Measurements from ENCODE around the gene MYO9A. TPM values are rescaled to one million over a fixed set of nuclear protein-coding genes. Genes with fewer than 3 reads are reported as not detected.

Gene MYO9A
- total and polyA plus RNA-seq, 10 of the 15 experiments (the other 5 are each of a cell fraction or from before 2014, with no cell fraction given) = 3.3 to 25.3 (median 12.2) TPM

- intact Hi-C loops (cut with micrococcal nuclease; ENCODE audit: unreplicated experiment) = no loop called here
- FAIRE-seq (no peak), ATAC-seq (no peak), DNase-seq (ENCODE audit: low read depth, low spot score) (no peak)
- no peaks in the 10 kb centered on the region for H3K9me3 ChIP-seq (replicated peaks; ENCODE audit: control insufficient read depth, insufficient read depth, low read length)
- no peaks in the 10 kb centered on the region for H3K79me2 ChIP-seq (ENCODE audit: control insufficient read depth, insufficient read depth, low read length)
- no peak overlapping the region for H3K4me3 ChIP-seq
- H4K20me1 ChIP-seq (ENCODE audit: control insufficient read depth, insufficient read depth) = no peaks in the 10 kb centered on the region
- H3K27ac ChIP-seq (ENCODE audit: control insufficient read depth, insufficient read depth) = no peak overlapping the region
- H3K4me1 ChIP-seq (ENCODE audit: control insufficient read depth, insufficient read depth, low read length) = peaks cover 18% of the 10 kb centered on the region
- in situ Hi-C loops (cut with MboI) = no loop called here
- RAD21 ChIA-PET (ENCODE audit: unreplicated experiment) = interaction anchor here (0.6 to 1.4 kb wide), 2 partner anchors 26 to 377 kb away, joined by 3 to 5 read pairs; no protein-coding TSS in a partner anchor
- no peaks in the 10 kb centered on the region for H3K36me3 ChIP-seq (ENCODE audit: control insufficient read depth in 2 of 2, insufficient read depth in 2 of 2, low read length in 1 of 2)
- no TSS peak for BruUV-seq (replicated peaks)
- TF ChIP-seq EZH2 (IDR thresholded peaks at IDR 0.05; ENCODE audit: borderline replicate concordance, control insufficient read depth, low read depth, low read length) = no peak
- POLR2A ChIA-PET = no interaction called here
- CTCF ChIA-PET = interaction anchor here (0.7 to 4.4 kb wide), 13 partner anchors 10 to 379 kb away, joined by 3 to 46 read pairs (median 4); no protein-coding TSS in a partner anchor
- no peak overlapping the region for H2AFZ ChIP-seq (ENCODE audit: control insufficient read depth, low read depth, low read length)
- SMC1A ChIA-PET (ENCODE audit: uncharacterized antibody, unreplicated experiment) = interaction anchor here (1.0 to 1.5 kb wide), 4 partner anchors 23 to 378 kb away, joined by 3 to 8 read pairs (median 4); no protein-coding TSS in a partner anchor
- no peaks in the 10 kb centered on the region for H3K27me3 ChIP-seq (replicated peaks in 1 of 2; ENCODE audit: control insufficient read depth in 2 of 2, insufficient read depth in 2 of 2, low read length in 1 of 2)
- H3K9ac ChIP-seq (ENCODE audit: control insufficient read depth, insufficient read depth, low read length) = no peak overlapping the region
- 73% methylated on average over 6 of the region's 6 CpGs for WGBS (ENCODE audit: insufficient coverage, insufficient replicate concordance, low lambda C conversion rate, missing lambda C conversion rate)
- no peak overlapping the region for H3K4me2 ChIP-seq (ENCODE audit: control insufficient read depth, insufficient read depth)
Observed at GRCh38 chr15:71779073-71779797, 338.7 kb downstream of the MYO9A start.

- RAD21 ChIA-PET (ENCODE audit: unreplicated experiment) = interaction anchor here (0.6 to 1.1 kb wide), 2 partner anchors 34 to 381 kb away, joined by 3 to 4 read pairs; no protein-coding TSS in a partner anchor
- WGBS (ENCODE audit: insufficient coverage, insufficient replicate concordance, low lambda C conversion rate, missing lambda C conversion rate) = 73% methylated on average over 16 of the region's 16 CpGs
- BruUV-seq (replicated peaks) = no TSS peak
- peaks cover 18% of the 10 kb centered on the region for H3K4me1 ChIP-seq (ENCODE audit: control insufficient read depth, insufficient read depth, low read length)
- no peaks in the 10 kb centered on the region for H3K79me2 ChIP-seq (ENCODE audit: control insufficient read depth, insufficient read depth, low read length)
- in situ Hi-C loops (cut with MboI) = no loop called here
- H3K9me3 ChIP-seq (replicated peaks; ENCODE audit: control insufficient read depth, insufficient read depth, low read length) = no peaks in the 10 kb centered on the region
- no peak overlapping the region for H2AFZ ChIP-seq (ENCODE audit: control insufficient read depth, low read depth, low read length)
- no peaks in the 10 kb centered on the region for H3K36me3 ChIP-seq (ENCODE audit: control insufficient read depth in 2 of 2, insufficient read depth in 2 of 2, low read length in 1 of 2)
- no peak overlapping the region for H3K4me2 ChIP-seq (ENCODE audit: control insufficient read depth, insufficient read depth)
- FAIRE-seq (no peak), DNase-seq (ENCODE audit: low read depth, low spot score) (no peak), ATAC-seq (no peak)
- SMC1A ChIA-PET (ENCODE audit: uncharacterized antibody, unreplicated experiment) = interaction anchor here (1.3 kb wide), 1 partner anchor 25 kb away, joined by 4 read pairs; no protein-coding TSS in a partner anchor
- no peak overlapping the region for H3K4me3 ChIP-seq
- POLR2A ChIA-PET = no interaction called here
- no peak overlapping the region for H3K27ac ChIP-seq (ENCODE audit: control insufficient read depth, insufficient read depth)
- no peaks in the 10 kb centered on the region for H3K27me3 ChIP-seq (replicated peaks in 1 of 2; ENCODE audit: control insufficient read depth in 2 of 2, insufficient read depth in 2 of 2, low read length in 1 of 2)
- CTCF ChIA-PET = interaction anchor here (0.8 to 4.1 kb wide), 5 partner anchors 11 to 379 kb away, joined by 3 to 26 read pairs (median 4); no protein-coding TSS in a partner anchor
- no peaks in the 10 kb centered on the region for H4K20me1 ChIP-seq (ENCODE audit: control insufficient read depth, insufficient read depth)
- intact Hi-C loops (cut with micrococcal nuclease; ENCODE audit: unreplicated experiment) = no loop called here
- H3K9ac ChIP-seq (ENCODE audit: control insufficient read depth, insufficient read depth, low read length) = no peak overlapping the region
- TF ChIP-seq MYC (IDR thresholded peaks at IDR 0.05; ENCODE audit: insufficient read depth, insufficient read length, insufficient replicate concordance, low read length, severe bottlenecking) (no peak), ESRRA (IDR thresholded peaks at IDR 0.05; ENCODE audit: low read length) (no peak), ZNF384 (IDR thresholded peaks at IDR 0.05; ENCODE audit: borderline replicate concordance, low read depth, low read length) (no peak), LARP7 (IDR thresholded peaks at IDR 0.05) (no peak), EGR1 (IDR thresholded peaks at IDR 0.05; ENCODE audit: borderline replicate concordance in 1 of 2, low read depth in 2 of 2, low read length in 2 of 2) (no peak), PAX5 (IDR thresholded peaks at IDR 0.05; ENCODE audit: borderline replicate concordance, low read depth, low read length) (no peak), TCF7 (IDR thresholded peaks at IDR 0.05; ENCODE audit: borderline replicate concordance) (no peak), WRNIP1 (IDR thresholded peaks at IDR 0.05; ENCODE audit: borderline replicate concordance, low read depth, low read length) (no peak), RAD21 (IDR thresholded peaks at IDR 0.05; ENCODE audit: insufficient read depth, low read depth, low read length) (no peak)
Observed at GRCh38 chr15:71777216-71777943, 340.6 kb downstream of the MYO9A start.

Measured in GM12878 (cell line).